Right ventricle myocardium superior (tissue), 1 donor: ENCODE measurements around the gene DSC3. TPM values are rescaled to one million over a fixed set of nuclear protein-coding genes. Genes with fewer than 3 reads are reported as not detected.

Experiments
- ATAC-seq: fragments of 200-7000 bp; cut with Tn5 transposase; one replicate; pipeline ENCODE4 v1.9.1; 2020; ENCODE audit warnings: mild to moderate bottlenecking; ENCODE audit not compliant: poor library complexity
- DNase-seq: peaks from one replicate; pipeline ENCODE4 v3.0.0-alpha.2; 2020
- intact Hi-C: fragments of 100-400 bp; cut with DNase I; formaldehyde crosslinking; loops from one replicate; pipeline ENCODE4 v1.11.2; 2022
- long read RNA-seq: library from polyadenylated mRNA; unstranded; transcript quantifications from one replicate; pipeline ENCODE4 v2.0.0, GENCODE V29; 2021
- total RNA-seq: library from RNA; stranded (reverse); fragmentation: NEBNext Ultra II Directional; extraction: Animal tissue kit (Norgen Biotek cat#: 25700); gene quantifications from one replicate; pipeline ENCODE4 v1.2.1, GENCODE V29; 2021
- donor health status: DM: no; HTN: yes; CAD: no; lungs with severe emphysema.

Gene DSC3
- total RNA-seq, result not detected
- long read RNA-seq, result 0 reads

DNA sequence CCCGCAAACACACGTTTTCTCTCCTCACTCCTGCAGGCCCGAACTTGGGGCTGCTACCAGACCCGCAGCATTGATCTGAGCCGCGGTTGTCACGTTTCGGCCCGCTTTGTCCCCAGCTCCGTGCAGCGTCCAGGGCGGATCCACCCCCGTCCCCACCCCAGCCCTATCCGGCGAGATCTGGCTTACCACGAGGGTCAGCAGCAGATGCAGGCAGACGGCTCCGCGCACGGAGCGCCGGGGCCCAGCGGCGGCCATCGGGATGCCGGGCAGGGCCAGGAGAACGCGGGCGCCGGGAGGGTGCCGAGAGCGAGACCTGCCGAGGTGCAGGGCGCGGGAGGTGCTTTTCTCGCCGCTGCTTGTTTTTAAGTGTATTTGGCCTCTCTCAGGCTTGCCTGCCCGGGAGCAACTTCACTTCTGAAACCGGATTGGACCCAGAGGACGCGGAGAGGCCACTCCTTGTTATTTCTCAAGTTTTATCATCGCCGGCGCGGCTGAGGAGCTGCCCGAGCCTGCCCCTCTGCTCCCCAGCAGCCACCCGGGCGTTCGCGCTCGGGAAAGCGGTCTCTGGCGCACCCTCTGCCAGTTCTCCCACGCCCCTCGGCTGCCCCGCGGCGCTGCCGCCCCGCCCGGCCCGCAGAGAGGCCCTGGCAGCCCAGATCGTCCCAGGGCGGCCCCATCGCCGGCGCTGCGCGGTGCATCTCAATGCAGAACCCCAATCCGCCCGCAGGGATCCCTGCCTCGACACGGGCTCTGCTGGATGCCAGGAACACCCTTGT, at the start of gene DSC3:
Gene DSC3, minus strand, starts transcription at position 337 of the 776 bp plus-strand sequence. Its CDS starts 82 bp downstream, at position 255.
- ATAC-seq, result peak; percentile 62
- intact Hi-C loops, result no loop called here
- DNase-seq, result peak; percentile 40

DNA sequence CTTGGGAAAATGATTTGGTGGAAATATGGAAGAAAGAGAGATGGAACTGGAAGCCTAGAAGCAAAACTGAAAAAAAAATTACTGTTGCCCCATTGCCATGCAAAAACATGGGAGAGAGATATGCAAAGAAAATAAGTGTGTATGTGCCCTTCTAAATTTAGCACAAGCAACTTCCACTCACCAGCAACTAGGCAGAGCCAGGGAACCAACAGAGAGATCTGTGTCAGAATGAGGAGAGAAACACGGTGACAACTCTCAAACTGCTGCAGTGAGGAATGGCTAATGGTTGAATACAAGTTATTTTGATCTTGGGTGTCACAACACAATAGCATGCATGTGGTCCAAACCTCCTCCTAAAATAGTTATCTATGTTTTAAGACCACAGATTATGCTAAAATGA, 48.8 kb upstream of the DSC3 start:
- intact Hi-C loops, result no loop called here
- no peak for DNase-seq
- ATAC-seq, result peak; percentile 90

DNA sequence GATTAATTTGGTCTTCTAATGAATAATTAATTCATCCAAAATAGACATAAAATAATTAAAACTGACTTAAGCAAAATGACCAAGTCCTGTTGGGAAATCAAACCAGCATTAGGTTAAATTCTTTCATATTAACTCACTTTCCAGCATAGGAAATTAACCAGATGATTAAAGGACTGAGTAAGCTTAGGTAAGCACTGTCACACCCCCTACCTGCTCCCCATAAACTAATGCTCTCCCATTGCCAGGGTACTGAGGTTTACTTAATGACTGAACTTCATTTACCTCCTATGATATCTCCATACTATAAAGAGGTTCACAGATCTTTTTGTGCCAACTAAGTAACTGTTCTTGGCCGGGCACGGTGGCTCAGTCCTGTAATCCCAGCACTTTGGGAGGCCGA, 46.0 kb upstream of the DSC3 start:
- intact Hi-C loops, result loop anchor here (10.0 kb wide), 1 partner anchor 436 kb away; no protein-coding TSS in a partner anchor
- DNase-seq (no peak), ATAC-seq (no peak)

DNA sequence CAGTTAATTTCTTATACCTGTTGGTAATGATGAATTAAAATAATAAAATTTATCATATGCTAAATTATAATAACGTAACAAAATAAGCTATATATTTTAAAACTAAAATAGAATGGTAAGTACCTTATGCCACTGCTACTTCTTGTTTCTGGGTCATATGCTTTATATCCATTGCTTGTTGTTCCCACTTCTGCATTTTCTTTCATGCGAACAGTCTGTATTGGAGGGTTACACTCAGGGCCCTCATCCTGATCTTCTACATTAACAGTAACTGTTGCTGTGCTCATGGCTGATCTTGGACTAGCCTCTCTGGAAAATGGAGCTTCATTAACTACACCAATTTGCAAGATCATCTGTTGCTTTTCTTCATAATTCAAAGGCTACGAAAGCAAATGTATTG, 37.4 kb upstream of the DSC3 start:
- intact Hi-C loops, result loop anchor here (10.0 kb wide), 1 partner anchor 445 kb away; no protein-coding TSS in a partner anchor
- DNase-seq (no peak), ATAC-seq (no peak)

DNA sequence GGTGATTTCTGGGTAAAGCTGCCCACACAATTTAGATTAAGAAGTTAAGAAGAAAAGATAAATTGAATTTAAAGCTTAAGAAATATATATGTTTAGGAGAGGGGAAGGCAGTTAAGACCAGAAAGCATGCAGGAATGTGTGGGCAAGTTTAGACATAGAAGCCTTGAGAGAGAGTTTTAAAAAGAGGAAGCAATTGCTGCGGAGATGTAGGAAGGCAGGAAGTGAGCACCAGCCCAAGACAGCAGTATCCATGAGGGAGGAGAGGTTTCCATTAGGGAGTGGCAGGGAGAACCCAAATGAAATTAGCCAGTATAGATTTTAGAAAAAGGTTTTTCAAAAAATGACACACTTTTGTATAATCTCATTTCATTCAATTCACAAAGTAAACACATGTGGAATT, 35.3 kb upstream of the DSC3 start:
- ATAC-seq (no peak), DNase-seq (no peak)
- intact Hi-C loops, result no loop called here

DNA sequence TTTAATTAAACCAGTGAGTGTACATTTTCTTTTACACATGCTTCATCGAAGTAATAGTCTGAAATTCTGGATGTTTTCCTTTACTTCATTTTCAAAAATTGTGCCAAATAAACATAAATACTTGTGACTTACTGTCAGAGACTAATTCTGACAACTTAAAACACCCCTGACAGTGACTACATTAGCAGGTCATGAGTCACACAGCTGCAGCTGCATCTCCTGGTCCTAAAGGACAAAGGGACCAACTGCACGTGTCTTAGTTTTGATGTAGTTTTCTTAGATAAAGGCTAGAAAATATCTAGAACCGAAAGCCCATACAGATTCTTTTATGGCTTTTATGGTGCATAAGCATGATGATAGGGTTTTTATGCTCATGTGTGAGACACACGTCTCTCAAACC, 29.6 kb upstream of the DSC3 start:
- ATAC-seq (no peak), DNase-seq (no peak)
- intact Hi-C loops, result no loop called here

DNA sequence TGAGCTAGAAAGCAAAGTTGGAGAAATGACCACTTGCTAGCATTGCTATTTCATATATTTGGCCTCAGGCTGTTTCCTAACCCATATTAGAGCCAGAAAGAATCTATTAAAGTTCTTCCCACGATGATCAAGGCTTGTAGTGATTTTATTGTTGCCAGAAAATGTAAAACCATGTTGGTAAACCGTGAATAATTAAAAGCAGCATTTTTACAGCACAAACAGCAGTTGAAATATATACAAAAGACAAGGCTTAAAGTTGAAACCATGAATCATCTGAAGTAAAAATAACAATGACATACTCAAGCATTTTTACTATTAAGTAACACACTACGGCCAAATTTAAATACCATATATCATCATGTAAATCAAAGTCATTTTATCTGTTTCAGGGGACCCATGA, 27.7 kb upstream of the DSC3 start:
- DNase-seq (no peak), ATAC-seq (no peak)
- intact Hi-C loops, result no loop called here

DNA sequence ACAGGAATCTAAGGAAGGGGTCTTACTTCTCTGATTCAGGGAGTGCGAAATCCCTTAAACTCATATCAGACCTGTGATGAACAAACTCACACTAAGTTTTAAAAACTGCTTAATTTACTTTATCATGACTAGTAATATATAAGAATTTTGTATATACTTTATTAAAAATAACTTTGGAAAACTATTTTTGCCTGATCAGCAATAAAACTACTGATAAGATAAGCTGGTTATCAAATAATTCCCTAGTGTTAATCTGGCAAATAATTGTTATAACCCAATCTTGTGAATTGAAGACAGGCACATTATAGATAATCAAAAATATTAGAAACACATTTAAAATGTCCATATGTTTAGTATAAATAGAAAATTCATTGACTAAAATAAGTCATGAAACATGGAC, 23.7 kb upstream of the DSC3 start:
- DNase-seq, result no peak
- ATAC-seq, result no peak
- intact Hi-C loops, result no loop called here

DNA sequence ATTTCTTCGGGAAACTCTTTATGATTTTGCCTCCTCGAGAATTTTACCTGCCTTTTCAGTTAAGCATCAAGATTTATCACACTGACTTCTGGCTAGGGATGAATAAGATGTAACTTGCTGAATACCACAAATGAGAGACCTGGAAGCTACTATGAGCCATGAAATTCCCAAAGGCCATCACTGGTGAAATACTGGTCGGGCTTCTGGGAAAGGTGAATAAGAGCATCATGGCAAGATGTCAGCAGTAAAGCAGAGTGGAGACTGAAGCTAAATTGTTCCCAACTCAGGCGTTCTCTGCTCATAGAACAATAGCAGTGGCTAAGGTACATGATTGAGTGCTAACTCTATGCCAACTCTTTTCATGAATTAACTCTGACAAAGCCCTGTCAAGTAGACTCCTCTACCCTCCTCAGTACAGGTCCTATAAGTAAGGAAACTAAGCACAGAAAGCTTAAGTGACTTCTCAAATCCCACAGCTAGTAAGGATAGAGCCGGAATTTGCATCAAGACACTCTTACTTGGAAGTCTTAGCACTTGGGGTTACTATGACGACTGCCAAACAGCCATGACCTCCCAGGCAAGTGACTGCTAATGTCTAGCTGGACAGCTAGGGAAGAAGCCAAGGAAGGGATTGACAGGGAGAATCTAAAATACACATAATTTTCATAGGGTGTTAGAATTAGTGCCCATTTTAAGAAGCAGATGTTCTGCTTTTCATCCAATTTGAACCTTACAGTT, 22.7 kb upstream of the DSC3 start:
- intact Hi-C loops, result no loop called here
- ATAC-seq, result no peak

DNA sequence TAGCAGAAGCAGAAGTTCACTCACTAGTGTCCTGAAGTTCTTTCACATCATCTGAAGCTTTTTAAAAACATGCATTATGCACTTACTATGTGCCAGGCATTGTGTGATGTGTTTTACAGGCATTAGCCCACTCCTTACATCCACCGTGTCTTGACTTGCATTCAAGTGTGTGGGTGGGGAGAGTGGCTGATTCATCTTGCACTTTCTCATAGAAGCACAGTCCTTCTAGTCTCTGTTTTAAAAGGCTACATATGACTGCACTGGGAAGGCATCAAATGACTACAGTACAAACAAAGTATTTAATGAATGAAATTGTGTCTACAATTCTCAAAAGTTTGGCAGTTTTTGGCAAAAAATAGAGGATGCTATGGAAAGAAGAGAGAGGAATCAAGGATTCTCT, 21.6 kb upstream of the DSC3 start:
- intact Hi-C loops, result no loop called here
- no peak for DNase-seq
- ATAC-seq, result no peak

More for the DNA sequence above, 22.7 kb upstream of the DSC3 start:
- DNase-seq, result no peak

DNA sequence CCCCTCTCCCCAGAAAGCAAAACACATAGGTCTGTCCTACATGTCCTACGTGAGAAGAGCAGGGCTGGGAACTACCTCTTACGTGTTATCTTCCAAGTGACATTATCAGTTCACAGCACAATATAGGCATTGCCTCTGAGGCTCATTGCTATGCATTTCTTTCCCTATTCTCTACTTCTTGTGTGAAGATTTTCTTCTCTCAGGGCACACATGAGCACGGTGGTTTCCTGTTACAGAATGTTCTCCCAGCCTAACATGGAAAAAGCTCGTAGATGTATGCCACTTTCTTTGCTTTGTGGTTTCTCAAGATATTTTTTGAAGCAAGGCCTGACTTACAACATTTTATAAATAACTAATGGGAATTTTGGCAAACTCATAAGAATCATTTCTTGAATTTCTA, 19.4 kb upstream of the DSC3 start:
- intact Hi-C loops, result no loop called here
- ATAC-seq, result no peak

DNA sequence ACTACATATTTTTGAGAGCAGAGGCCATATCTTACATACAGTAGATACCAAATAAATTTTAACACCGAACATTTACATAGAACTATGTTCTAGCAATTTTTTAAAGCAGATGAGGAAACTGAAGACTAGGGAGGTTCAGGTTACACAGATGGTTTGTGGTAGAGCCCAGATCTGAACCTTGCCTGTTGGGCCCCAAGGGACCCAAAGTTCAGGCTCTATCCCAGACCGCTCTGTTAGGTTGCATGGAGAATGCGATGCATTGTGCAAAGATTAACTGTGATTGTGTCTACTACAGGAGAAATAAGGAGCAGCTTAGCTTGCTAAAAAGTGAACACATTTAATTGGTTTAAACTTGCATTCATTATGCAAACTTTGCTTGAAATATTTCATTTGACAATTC, 16.4 kb upstream of the DSC3 start:
- ATAC-seq, result no peak
- intact Hi-C loops, result no loop called here
- DNase-seq, result no peak

More for the DNA sequence above, 19.4 kb upstream of the DSC3 start:
- no peak for DNase-seq

DNA sequence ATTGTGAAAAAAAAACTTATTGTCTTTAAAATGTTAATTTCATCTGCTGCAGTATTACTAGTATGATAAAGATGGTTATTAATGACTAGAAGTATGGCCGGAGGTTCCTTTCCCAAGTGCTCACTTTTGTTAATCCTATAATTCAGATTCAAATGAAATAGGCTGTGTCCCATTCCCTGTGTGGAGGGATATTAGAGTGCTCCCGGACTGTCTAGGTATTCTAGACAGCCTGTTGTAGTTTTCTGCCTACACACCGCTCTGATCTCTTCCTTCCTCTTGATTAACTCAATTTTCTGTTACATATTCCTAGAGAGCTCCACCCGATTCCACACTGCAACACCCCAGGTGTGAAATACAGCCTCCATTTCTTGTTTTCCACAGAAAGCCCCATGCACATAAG, 15.4 kb upstream of the DSC3 start:
- ATAC-seq (no peak), DNase-seq (no peak)
- intact Hi-C loops, result no loop called here

DNA sequence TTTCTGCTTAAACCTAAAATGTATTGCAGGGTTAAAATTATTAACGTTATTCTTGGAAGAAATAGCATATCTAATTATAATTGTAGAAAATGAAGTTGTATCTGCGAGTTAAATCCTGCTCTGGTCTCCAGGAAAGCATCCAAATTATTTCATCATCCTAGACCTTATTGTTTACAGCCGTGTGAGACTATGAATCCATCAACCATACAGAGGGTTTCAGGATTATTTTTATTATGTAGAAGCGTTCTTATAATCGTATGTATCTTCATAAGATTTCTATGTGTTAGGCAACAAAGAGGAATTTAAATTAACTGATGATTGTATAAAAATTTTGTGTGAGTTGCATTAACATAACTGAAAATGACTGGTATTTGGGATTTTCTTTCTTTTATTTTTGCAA, 14.5 kb upstream of the DSC3 start:
- DNase-seq (no peak), ATAC-seq (no peak)
- intact Hi-C loops, result no loop called here

DNA sequence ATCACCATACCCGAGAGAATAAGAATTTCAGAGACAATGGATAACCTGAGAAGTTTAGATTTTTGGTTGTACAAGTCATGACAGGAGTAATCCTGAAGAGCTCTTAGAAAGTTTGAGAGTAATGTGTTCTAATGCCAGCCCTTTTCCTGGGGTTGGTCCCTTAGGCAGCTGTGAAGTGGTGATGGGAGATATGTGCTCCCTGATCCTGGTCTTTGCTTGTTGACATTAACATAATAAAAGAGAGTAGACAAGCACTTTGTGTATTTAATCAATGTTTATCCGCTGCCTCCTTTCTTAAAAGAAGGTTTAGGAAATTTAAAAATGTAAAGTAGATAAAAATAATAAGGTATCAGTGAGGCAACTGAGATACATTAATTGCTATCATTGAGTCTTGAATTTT, 13.8 kb upstream of the DSC3 start:
- ATAC-seq (no peak), DNase-seq (no peak)
- intact Hi-C loops, result no loop called here

DNA sequence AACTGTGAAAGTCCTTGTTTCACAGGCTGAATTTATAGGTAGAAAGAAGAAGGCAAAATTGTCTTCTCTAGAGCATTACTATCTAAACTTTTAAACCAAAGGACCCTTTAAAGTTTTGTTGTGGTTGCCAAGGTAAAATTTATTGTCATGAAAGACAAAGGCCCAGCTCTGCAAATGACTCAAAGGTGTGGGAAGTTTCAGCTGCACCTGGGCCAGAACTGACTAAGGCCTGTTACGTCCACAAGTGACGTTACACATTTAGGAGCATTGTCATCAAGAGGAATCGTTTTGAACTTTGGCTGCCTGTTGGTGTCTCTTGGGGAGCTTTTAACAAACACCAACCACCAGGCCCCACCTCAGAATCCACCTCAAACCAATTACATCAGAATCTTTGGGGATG, 8.1 kb upstream of the DSC3 start:
- ATAC-seq (no peak), DNase-seq (no peak)
- intact Hi-C loops, result no loop called here

DNA sequence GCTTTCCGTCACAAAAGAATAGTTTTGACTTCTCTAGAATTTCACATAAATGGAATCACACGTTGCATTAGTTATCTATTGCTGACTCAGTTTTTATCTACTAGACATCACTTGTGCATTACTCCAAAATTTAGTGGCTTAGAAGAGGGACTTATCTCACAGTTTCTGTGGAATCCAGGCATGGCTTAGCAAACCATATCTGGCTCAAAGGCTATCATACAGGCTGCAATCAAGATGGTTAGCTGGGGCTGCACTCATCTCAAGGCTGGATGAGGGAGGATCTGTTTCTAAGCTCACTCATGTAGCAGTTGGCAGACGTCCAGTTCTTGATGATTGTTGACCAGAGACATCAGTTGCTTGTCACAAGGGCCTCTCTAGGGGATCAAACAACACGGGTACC, 6.6 kb upstream of the DSC3 start:
- no peak for DNase-seq
- intact Hi-C loops, result no loop called here
- no peak for ATAC-seq

DNA sequence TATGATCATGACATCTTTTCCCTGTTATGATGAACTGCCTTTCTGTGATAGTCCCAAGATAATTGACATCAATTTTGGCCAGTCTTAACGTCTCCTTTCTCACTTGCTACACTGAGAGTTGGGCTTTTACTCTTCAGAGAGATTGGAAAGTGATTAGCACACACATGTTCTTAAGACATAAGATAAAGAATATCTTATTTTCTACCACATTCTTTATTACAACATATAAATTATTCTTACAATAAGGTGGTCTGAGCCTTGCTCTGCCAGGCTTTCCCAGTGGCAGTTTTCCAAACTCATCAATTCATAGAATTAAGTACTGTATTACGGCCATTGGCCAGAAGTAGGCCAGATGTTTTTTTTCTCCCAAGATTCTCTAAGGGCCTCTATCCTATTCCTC, 5.7 kb upstream of the DSC3 start:
- DNase-seq (no peak), ATAC-seq (no peak)
- intact Hi-C loops, result no loop called here

DNA sequence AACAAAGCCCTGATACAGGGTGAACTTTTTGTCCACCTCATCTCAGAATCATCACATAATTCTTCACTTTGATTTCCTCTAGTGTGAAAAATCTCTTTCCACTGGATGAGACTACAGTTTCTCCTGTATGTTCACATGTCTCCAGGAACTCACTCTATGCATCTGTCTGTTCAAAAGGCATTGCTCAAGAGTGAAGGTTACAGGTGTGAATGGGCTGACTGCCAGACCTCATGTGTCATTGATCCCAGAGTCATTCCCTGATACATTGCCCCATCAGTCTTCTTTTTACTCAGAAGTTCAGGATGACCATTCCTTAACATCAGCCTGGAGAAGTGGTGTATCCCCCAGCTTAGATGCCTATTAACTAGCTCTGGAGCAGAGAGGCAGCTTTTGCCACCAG, 4.4 kb upstream of the DSC3 start:
- no peak for DNase-seq
- ATAC-seq, result no peak
- intact Hi-C loops, result no loop called here

DNA sequence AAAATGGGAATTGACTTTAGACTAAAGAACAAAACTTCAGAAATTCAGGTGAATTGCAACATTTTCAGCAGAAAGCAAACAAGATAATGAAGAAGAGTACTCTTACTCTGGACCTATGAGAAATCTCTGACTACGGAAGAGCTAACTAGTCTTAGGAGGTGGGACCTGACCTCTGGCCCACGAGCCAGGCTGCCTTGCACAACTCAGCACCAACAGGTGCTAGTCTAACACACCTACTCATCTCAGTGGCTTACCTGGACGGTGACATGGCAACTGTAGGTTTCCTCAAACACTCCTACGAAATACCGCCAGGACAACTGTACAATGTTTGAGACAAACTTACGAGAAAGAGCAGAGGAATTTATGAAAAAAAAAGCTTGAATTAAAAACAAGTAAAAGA, 3.1 kb upstream of the DSC3 start:
- intact Hi-C loops, result no loop called here
- no peak for ATAC-seq
- DNase-seq, result no peak
